Aorta (tissue), 5 donors: ENCODE results near the gene RBMS2. TPM values are rescaled to one million over a fixed set of nuclear protein-coding genes. Genes with fewer than 3 reads are reported as not detected.
"Not testable (repeated sequence)": the region's sequence is repeated elsewhere in the genome, so short reads cannot be mapped to it uniquely, and the experiment has no call there.

Experiments used
- ATAC-seq: fragments of 200-7000 bp; cut with Tn5 transposase; one replicate; pipeline ENCODE4 v1.9.1; 2022; ENCODE audit warnings: moderate library complexity; ENCODE audit not compliant: low FRiP score
- DNase-seq, 2 donors: peaks; one replicate each; pipeline ENCODE4 v3.0.0-alpha.2; 2020
- H3K27ac ChIP-seq, 2 donors: one replicate each; pipeline ENCODE4 v1.5.1; 2013; ENCODE audit warnings: low read length in 2 of 2, mild to moderate bottlenecking in 2 of 2, moderate library complexity in 2 of 2, control low read depth in 1 of 2, inconsistent platforms in 1 of 2, low read depth in 1 of 2
- H3K27me3 ChIP-seq, 2 donors: one replicate each; pipeline ENCODE4 v1.6.1; 2013; ENCODE audit warnings: control low read depth in 1 of 2, low read length in 1 of 2, mild to moderate bottlenecking in 1 of 2, moderate library complexity in 1 of 2; ENCODE audit not compliant: insufficient read depth in 2 of 2, control insufficient read depth in 1 of 2
- H3K36me3 ChIP-seq, 2 donors: one replicate each; pipeline ENCODE4 v1.6.1; 2013; ENCODE audit warnings: control low read depth in 1 of 2, low read length in 1 of 2, mild to moderate bottlenecking in 1 of 2; ENCODE audit not compliant: insufficient read depth in 2 of 2, control insufficient read depth in 1 of 2
- H3K4me1 ChIP-seq, 2 donors: one replicate each; pipeline ENCODE4 v1.6.1; 2013; ENCODE audit warnings: low read length in 2 of 2, control low read depth in 1 of 2, mild to moderate bottlenecking in 1 of 2, moderate library complexity in 1 of 2; ENCODE audit not compliant: insufficient read depth in 2 of 2, control insufficient read depth in 1 of 2
- H3K4me3 ChIP-seq, 2 donors: one replicate each; pipeline ENCODE4 v1.5.1; 2013; ENCODE audit warnings: low read length in 2 of 2, control low read depth in 1 of 2, mild to moderate bottlenecking in 1 of 2
- H3K9me3 ChIP-seq: one replicate; pipeline ENCODE4 v1.6.1; 2013; ENCODE audit warnings: mild to moderate bottlenecking, low read length; ENCODE audit not compliant: control insufficient read depth
- WGBS, 2 donors: extraction: QIAGEN DNeasy Blood & Tissue Kit; methylation state at CpG; one replicate each; pipeline ENCODE4 v1.1.7; 2013; 5-methylcytosine and 5-hydroxymethylcytosine counted together
- intact Hi-C, 2 donors: fragments of 100-400 bp; cut with DNase I; formaldehyde crosslinking; loops; one replicate each; pipeline versions ENCODE4 v1.14.2 to v1.15.0; 2022
- polyA plus RNA-seq, 2 donors: library from polyadenylated mRNA; stranded (reverse); fragments of 200-250 nt; gene quantifications; one replicate each; pipeline ENCODE4 v1.2.3, GENCODE V29; 2013
- total RNA-seq, 2 donors: library from RNA; stranded (reverse); fragmentation: NEBNext Ultra II Directional; extraction: Animal tissue kit (Norgen Biotek cat#: 25700); gene quantifications; one replicate each; pipeline ENCODE4 v1.2.1, GENCODE V29; 2021
- donor health status: healthy with polysubstance abuse.
- donor health status: Bipolar disorder and iron deficiency.
- donor health status: DM: no; HTN: no; CAD: no.
- donor health status: DM: no; HTN: no; CAD: no.
- donor health status: DM: yes; HTN: yes; CAD: no.

Gene RBMS2
- total and polyA plus RNA-seq, 4 donors: 12.5 to 72.0 (median 42.8) TPM

GRCh38 chr12:56546680-56547079 is 25.1 kb downstream of the RBMS2 start:
- Histone ChIP-seq H3K9me3 (no peaks in the 10 kb centered on the region), H3K36me3 (no peaks in the 10 kb centered on the region), H3K27me3 (no peaks in the 10 kb centered on the region), H3K27ac (no peak overlapping the region), H3K4me1 (no peaks in the 10 kb centered on the region), H3K4me3 (no peak overlapping the region)
- intact Hi-C loops: no loop called here
- 79 to 97% methylated on average over 5 of the region's 5 CpGs for WGBS, 2 donors
- ATAC-seq (no peak), DNase-seq (no peak)

DNA sequence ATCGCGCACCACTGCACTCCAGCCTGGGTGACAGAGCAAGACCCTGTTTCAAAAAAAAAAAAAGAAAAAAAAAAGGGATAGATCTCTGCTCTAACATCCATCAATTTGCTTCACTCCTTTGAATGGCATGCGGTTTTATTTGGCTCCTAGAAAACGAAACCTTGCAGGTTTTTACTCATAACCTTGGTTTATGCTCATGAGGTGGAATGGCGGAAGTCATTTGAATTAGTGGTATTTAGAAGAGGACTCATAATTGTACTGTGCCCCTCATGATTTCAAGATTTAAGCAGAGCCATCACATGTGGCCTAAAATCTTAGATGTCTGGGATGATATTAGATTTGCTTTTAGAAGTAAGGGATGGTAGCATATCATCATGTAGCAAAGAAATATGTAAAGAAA is 29.4 kb downstream of the RBMS2 start:
- ATAC-seq (no peak), DNase-seq (no peak)
- H3K9me3 ChIP-seq: no peaks in the 10 kb centered on the region
- no peak overlapping the region for H3K4me3 ChIP-seq
- H3K27me3 ChIP-seq: no peaks in the 10 kb centered on the region
- H3K27ac ChIP-seq: no peak overlapping the region
- H3K36me3 ChIP-seq: no peaks in the 10 kb centered on the region
- WGBS, 2 donors: 95 to 97% methylated on average over 5 of the region's 5 CpGs
- H3K4me1 ChIP-seq: no peaks in the 10 kb centered on the region
- intact Hi-C loops: no loop called here

DNA sequence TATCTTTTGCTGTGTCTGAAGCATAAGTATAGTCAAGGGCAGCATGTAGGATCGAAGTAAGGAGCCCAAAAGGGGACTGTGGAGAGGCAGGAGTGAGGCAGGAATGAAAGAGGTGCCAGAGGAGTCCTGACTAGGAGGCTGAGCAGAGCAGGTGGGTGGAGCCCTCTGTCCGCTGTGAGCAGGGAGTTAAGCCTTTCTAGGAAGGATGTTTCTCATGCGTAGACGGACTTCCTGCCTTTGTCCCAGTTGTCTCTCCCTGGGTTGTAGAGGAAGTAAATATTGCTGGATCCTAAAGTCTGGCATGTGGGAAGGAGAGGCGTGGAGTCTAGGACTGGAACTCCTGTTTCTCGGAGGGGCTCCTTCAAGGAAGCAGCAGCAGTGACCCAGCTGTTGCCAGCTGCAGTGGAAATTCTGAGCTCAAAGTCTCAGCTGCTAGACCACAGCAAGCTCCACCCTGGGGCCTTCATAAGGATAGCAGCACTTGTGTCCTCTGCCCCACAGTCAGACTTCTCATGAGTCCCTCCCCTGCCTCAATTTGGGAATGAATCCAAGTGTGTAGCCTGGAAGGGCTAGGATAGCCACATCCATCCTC is 44.0 kb downstream of the RBMS2 start:
- Histone ChIP-seq H3K27ac (peak overlapping the region; percentile 7 to 87), H3K27me3 (no peaks in the 10 kb centered on the region), H3K9me3 (no peaks in the 10 kb centered on the region), H3K4me1 (peaks cover 0 to 4% of the 10 kb centered on the region in 2 donors), H3K36me3 (peaks cover 0 to 6% of the 10 kb centered on the region in 2 donors), H3K4me3 (no peak overlapping the region)
- intact Hi-C loops: no loop called here
- ATAC-seq: peak; percentile 89
- 2 to 4% methylated on average over 6 of the region's 6 CpGs for WGBS, 2 donors
- DNase-seq: peak; percentile 80 to 83

DNA sequence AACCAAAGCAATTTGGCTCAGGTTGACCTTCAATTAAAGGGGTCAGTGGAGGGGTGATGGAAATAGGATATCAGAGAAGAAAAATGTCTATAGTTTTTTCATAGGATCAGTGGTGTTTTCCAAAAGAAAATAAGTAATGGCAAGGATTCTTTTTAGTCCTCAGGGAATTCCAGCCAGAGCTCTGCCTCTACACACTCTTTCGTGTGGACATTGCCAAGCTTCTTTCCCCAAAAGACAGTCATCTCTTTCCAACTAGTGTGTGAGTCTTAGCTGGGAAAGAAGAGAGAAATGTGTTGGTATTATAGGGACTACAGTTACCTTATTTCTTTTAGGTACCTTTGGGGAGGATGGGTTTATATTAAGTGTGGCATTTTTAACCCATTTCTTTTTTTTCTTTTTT is 46.5 kb downstream of the RBMS2 start:
- intact Hi-C loops: no loop called here
- Histone ChIP-seq H3K36me3 (peaks cover 4% of the 10 kb centered on the region in 2 donors), H3K9me3 (no peaks in the 10 kb centered on the region), H3K27ac (no peak overlapping the region), H3K4me3 (no peak overlapping the region), H3K27me3 (no peaks in the 10 kb centered on the region), H3K4me1 (peaks cover 0 to 4% of the 10 kb centered on the region in 2 donors)
- WGBS, 2 donors: 12 to 18% methylated on average over 1 of the region's 1 CpG
- ATAC-seq (no peak), DNase-seq (no peak)

- H3K4me1 ChIP-seq: no peaks in the 10 kb centered on the region
- WGBS, 2 donors: 53 to 57% methylated on average over 4 of the region's 4 CpGs
- ATAC-seq: no peak
Observed at GRCh38 chr12:56571121-56571520, 49.5 kb downstream of the RBMS2 start.

GRCh38 chr12:56572288-56572687 is 50.7 kb downstream of the RBMS2 start:
- Histone ChIP-seq H3K27me3 (no peaks in the 10 kb centered on the region), H3K27ac (no peak overlapping the region), H3K36me3 (peaks cover 1 to 4% of the 10 kb centered on the region in 2 donors), H3K9me3 (no peaks in the 10 kb centered on the region), H3K4me3 (no peak overlapping the region), H3K4me1 (no peaks in the 10 kb centered on the region)
- no peak for ATAC-seq
- 80 to 87% methylated on average over 1 of the region's 1 CpG for WGBS, 2 donors
- intact Hi-C loops: loop anchor here in 1 of 2 donors (2.0 kb wide), 1 partner anchor 57 kb away; no protein-coding TSS in a partner anchor
- no peak for DNase-seq

More at GRCh38 chr12:56571121-56571520, 49.5 kb downstream of the RBMS2 start:
- intact Hi-C loops: no loop called here
- Histone ChIP-seq H3K27ac (no peak overlapping the region), H3K9me3 (no peaks in the 10 kb centered on the region), H3K4me3 (no peak overlapping the region), H3K27me3 (no peaks in the 10 kb centered on the region), H3K36me3 (peaks cover 1 to 4% of the 10 kb centered on the region in 2 donors)
- DNase-seq: no peak

GRCh38 chr12:56574210-56574609 is 52.6 kb downstream of the RBMS2 start:
- DNase-seq (no peak), ATAC-seq (no peak)
- Histone ChIP-seq H3K4me1 (no peaks in the 10 kb centered on the region), H3K4me3 (no peak overlapping the region), H3K27me3 (no peaks in the 10 kb centered on the region), H3K9me3 (no peaks in the 10 kb centered on the region), H3K36me3 (peaks cover 1 to 4% of the 10 kb centered on the region in 2 donors), H3K27ac (no peak overlapping the region)
- 54 to 61% methylated on average over 2 of the region's 2 CpGs for whole genome bisulfite sequencing, 2 donors
- intact Hi-C loops: no loop called here

GRCh38 chr12:56577248-56577647 is 55.6 kb downstream of the RBMS2 start:
- DNase-seq, H3K27ac ChIP-seq, intact Hi-C loops, H3K27me3 ChIP-seq, H3K4me1 ChIP-seq, ATAC-seq, H3K4me3 ChIP-seq, H3K9me3 ChIP-seq: not testable (repeated sequence)
- WGBS, 2 donors: 91 to 94% methylated on average over 7 of the region's 7 CpGs
- H3K36me3 ChIP-seq: peaks cover 4 to 10% of the 10 kb centered on the region in 2 donors

DNA sequence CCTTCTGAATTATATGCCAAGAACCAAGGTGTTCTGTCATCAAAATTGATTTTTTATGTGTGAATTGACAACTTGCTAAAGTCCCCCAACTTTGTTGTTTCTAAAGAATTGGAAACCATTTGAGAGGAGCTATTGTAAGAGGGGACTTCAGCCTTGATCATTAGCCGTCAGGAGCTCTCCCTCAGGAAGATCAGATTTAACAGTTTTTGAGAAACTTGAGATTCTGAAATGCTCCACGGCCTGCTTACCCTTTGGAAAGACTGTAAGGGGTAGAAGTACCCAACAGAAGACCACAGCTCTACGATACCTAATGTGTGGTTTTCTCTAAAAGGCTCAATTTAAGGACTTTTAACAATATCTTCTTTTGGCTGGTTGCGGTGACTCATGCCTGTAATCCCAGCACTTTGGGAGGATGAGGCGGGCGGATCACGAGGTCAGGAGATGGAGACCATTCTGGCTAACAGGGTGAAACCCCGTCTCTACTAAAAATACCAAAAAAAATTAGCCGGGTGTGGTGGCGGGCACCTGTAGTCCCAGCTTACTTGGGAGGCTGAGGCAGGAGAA is 57.4 kb downstream of the RBMS2 start:
- intact Hi-C loops: no loop called here

More for the DNA sequence above, 57.4 kb downstream of the RBMS2 start:
- DNase-seq (no peak), ATAC-seq (no peak)
- WGBS, 2 donors: 89 to 92% methylated on average over 10 of the region's 10 CpGs
- H3K4me3 ChIP-seq: no peak overlapping the region
- H3K27me3 ChIP-seq: no peaks in the 10 kb centered on the region
- H3K9me3 ChIP-seq: no peaks in the 10 kb centered on the region
- H3K36me3 ChIP-seq: peaks cover 0 to 10% of the 10 kb centered on the region in 2 donors
- no peak overlapping the region for H3K27ac ChIP-seq
- no peaks in the 10 kb centered on the region for H3K4me1 ChIP-seq
